WERI-Rb-1 (cell line): ENCODE measurements around the gene DDX24.

Experiments
- DNase-seq: peaks from one replicate; pipeline ENCODE4 v3.0.0-alpha.2; 2020
- H3K27ac ChIP-seq: fragments of 250-450 bp; sonication (Bioruptor Pico); 2 replicates; pipeline ENCODE4 v1.5.1; 2020; ENCODE audit warnings: mild to moderate bottlenecking, moderate library complexity
- H3K27me3 ChIP-seq: fragments of 250-450 bp; sonication (Bioruptor Pico); 2 replicates; pipeline ENCODE4 v1.5.1; 2021; ENCODE audit warnings: mild to moderate bottlenecking, low read depth, moderate library complexity; ENCODE audit not compliant: insufficient read depth, severe bottlenecking
- H3K36me3 ChIP-seq: fragments of 250-450 bp; sonication (Bioruptor Pico); 2 replicates; pipeline ENCODE4 v1.5.1; 2020; ENCODE audit warnings: mild to moderate bottlenecking, moderate library complexity
- H3K4me3 ChIP-seq: 2 replicates; pipeline ENCODE4 v1.5.1; 2011; ENCODE audit warnings: low read depth, mild to moderate bottlenecking, control low read depth, low read length
- H3K9me3 ChIP-seq: fragments of 250-450 bp; sonication (Bioruptor Pico); 2 replicates; pipeline ENCODE4 v1.5.1; 2021; ENCODE audit warnings: mild to moderate bottlenecking, moderate library complexity; ENCODE audit not compliant: severe bottlenecking
- CTCF ChIP-seq: IDR thresholded peaks from 2 replicates; pipeline ENCODE4 v1.5.1; 2011; ENCODE audit warnings: low read depth, mild to moderate bottlenecking, control low read depth, inconsistent platforms, low read length

The DDX24 gene

DNA sequence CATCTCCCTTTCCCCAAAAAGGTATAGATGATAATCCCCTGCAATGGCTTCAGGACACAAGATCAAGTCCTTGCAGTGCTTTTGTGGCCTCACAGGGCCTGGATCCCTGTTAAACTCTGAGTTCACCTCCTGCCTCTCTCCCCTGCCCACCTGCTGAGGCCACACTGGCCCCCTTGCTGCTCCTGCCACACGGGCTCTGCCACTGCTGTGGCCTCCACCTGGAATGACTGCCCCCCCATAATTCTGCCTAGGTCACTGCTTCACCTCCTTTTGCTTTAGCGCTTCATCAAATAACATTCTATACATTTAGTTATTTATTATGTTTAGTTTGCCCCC lies 28.9 kb upstream of the DDX24 start:
- no peaks in the 10 kb centered on the region for H3K27me3 ChIP-seq
- no peaks in the 10 kb centered on the region for H3K36me3 ChIP-seq
- H3K4me3 ChIP-seq: no peak overlapping the region
- H3K9me3 ChIP-seq: no peaks in the 10 kb centered on the region
- TF ChIP-seq CTCF: no peak
- no peak overlapping the region for H3K27ac ChIP-seq
- DNase-seq: no peak

DNA sequence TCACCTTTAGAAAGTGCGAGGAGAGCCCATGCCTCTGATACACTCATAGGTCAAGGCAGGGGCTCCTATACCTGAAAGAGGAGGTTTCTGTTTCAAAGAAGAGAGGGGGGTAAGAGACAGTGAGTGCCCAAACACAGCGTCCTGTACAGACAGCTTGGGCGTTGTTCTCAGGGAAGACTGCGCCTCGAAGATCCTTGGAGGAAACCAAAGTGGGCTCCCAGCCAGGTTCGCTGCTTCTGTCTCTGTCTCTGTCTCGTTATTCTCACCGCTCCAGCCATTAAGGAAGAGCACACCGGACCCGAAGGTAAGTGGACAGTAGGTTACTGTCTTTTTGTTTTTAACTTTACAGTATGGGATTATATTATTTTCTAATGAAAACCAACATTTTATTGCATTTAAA lies 23.7 kb upstream of the DDX24 start:
- TF ChIP-seq CTCF: no peak
- H3K27ac ChIP-seq: no peak overlapping the region

DNA sequence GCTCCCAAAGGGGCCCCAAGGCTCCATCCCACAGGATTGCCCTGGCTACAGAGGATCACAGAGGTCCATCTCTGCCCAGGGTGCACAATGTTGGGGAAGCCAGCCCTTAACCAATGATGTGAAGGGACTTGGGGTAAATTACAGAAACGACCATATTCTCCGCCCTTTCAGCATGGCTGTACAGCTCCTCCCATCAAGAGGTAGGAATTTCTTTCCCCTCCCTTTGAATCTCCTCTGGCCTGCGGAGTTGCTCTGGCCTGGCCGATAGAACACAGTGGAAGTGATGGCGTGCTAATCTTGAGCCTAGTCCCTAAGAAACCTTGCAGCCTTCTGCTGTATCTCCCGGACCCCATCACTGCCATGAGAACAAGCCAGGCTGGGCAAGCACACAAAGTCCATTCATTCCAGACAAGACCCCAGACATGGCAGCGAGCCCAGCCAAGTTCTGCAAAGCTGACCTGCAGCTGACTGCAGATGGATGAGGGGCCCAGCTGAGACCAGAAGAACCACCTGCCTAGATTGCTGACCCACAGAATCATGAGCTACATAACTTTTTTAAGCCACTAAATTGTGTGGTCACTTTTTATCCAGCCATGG lies 22.6 kb upstream of the DDX24 start:
- no peak for DNase-seq
- TF ChIP-seq CTCF: no peak
- no peak overlapping the region for H3K27ac ChIP-seq
- no peaks in the 10 kb centered on the region for H3K36me3 ChIP-seq
- no peak overlapping the region for H3K4me3 ChIP-seq
- H3K9me3 ChIP-seq: no peaks in the 10 kb centered on the region
- H3K27me3 ChIP-seq: no peaks in the 10 kb centered on the region

More for the DNA sequence above, 23.7 kb upstream of the DDX24 start:
- H3K27me3 ChIP-seq: no peaks in the 10 kb centered on the region
- H3K36me3 ChIP-seq: no peaks in the 10 kb centered on the region
- DNase-seq: no peak
- no peak overlapping the region for H3K4me3 ChIP-seq
- no peaks in the 10 kb centered on the region for H3K9me3 ChIP-seq

DNA sequence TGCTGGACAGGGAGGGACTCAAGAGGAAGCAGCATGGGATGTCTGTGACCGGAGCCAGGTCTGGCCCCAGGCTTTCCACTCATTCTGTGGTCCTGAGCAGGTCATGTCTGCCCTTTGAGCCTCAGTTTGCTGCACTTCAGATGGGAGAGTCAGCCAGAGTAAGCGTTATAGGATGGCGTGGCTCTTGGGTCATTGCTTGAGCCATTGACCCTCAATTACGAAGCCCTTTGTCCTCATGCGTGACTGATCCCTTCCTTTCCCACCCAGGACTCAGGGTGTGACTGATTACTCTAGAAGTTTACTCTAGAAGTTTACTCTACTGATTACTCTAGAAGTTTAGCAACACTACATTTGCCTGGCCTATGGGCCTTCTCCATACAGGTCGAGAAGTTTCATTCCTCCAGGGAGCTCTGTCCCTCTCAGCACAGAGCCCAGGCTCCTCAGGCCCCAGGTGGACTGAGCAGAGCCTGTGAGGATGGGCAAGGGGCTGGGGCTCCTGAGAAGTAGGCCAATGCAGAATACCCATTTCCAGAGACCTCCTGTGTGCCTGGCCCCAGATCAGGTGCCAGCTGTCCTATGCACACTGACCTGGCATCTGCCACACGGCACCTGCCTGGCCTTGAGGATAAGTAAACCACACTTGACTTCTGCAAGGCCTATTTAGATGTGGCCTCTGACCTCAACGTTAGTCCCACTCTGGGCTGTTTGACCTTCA lies 21.9 kb upstream of the DDX24 start:
- Histone ChIP-seq H3K9me3 (no peaks in the 10 kb centered on the region), H3K27ac (no peak overlapping the region)
- TF ChIP-seq CTCF: no peak

DNA sequence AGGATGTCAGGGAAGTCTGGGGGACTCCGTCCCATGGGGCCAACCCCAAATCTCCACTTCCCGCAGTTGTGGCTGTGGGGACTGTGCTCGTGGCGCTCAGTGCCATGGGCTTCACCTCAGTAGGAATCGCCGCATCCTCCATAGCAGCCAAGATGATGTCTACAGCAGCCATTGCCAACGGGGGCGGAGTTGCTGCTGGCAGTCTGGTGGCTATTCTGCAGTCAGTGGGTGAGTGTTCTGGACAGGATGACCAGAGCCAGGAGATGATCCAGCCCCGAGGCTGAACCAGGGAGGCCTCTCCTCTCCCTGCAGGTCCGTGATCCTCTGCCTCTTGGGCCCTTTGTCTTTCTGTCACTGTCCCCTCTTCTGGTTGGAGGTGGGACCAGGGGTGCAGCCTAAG lies 20.7 kb upstream of the DDX24 start:
- Histone ChIP-seq H3K4me3 (no peak overlapping the region), H3K27me3 (no peaks in the 10 kb centered on the region), H3K9me3 (no peaks in the 10 kb centered on the region), H3K27ac (no peak overlapping the region), H3K36me3 (no peaks in the 10 kb centered on the region; the same call in 1 of the 2 replicates)
- no peak for TF ChIP-seq CTCF
- DNase-seq: no peak

More for the DNA sequence above, 21.9 kb upstream of the DDX24 start:
- Histone ChIP-seq H3K36me3 (no peaks in the 10 kb centered on the region), H3K27me3 (no peaks in the 10 kb centered on the region), H3K4me3 (no peak overlapping the region)
- no peak for DNase-seq

GRCh38 chr14:94100847-94101246 lies 19.8 kb upstream of the DDX24 start:
- Histone ChIP-seq H3K4me3 (no peak overlapping the region), H3K27ac (no peak overlapping the region), H3K36me3 (no peaks in the 10 kb centered on the region; the same call in 1 of the 2 replicates), H3K9me3 (no peaks in the 10 kb centered on the region), H3K27me3 (no peaks in the 10 kb centered on the region)
- no peak for TF ChIP-seq CTCF
- DNase-seq: no peak
